K562 (cell line): ENCODE measurements around the gene PDE1C. TPM values are rescaled to one million over a fixed set of nuclear protein-coding genes. Genes with fewer than 3 reads are reported as not detected.

Source experiments
- ATAC-seq: fragments of 200-7000 bp; cut with Tn5 transposase; 3 replicates; pipeline ENCODE4 v1.9.1; 2020; ENCODE audit warnings: moderate library complexity
- BruUV-seq: library from RNA; stranded (reverse); fragments of 400-500 nt; replicated peaks from 2 replicates; lab custom pipeline; 2021; lab: Mats Ljungman, UMichigan
- CTCF ChIA-PET: fragments of 300-600 bp; formaldehyde crosslinking; extraction: SDS; loops from one replicate; lab custom pipeline; 2021; ENCODE audit warnings: low intra/inter-chr PET ratio; lab: Yijun Ruan, JAX
- POLR2A ChIA-PET: fragments of 300-600, 350-650 bp; sonication (Branson Sonifier 250); formaldehyde crosslinking; extraction: SDS; loops from one replicate; lab custom pipeline; 2021; ENCODE audit warnings: antibody characterized with exemption, inconsistent platforms; lab: Yijun Ruan, JAX
- DNase-seq, 4 experiments: peaks; one replicate each; pipeline versions ENCODE4 v3.0.0 to v3.0.0-alpha.2; 2011 to 2018; ENCODE audit warnings: low spot score in 3 of 4, mixed read lengths in 3 of 4; ENCODE audit errors: extremely low read depth in 1 of 4
- FAIRE-seq: peaks from 2 replicates; lab custom pipeline; 2011; peaks lifted over from hg19 to GRCh38; lab: Jason Lieb, UNC
- H2AFZ ChIP-seq: 2 replicates; pipeline ENCODE4 v1.6.0; 2011; ENCODE audit warnings: low read depth, low read length, control low read depth, inconsistent platforms
- H3K27ac ChIP-seq: fragments of 200-600 bp; 3 replicates; pipeline ENCODE4 v1.8.0; 2011; ENCODE audit warnings: low read depth, mild to moderate bottlenecking, control low read depth, inconsistent platforms, low read length, moderate library complexity, mixed read lengths; ENCODE audit errors: extremely low read depth
- H3K27me3 ChIP-seq, 2 experiments: fragments of 300-600 bp in 1 of 2; 2 replicates in 1 of 2; 3 replicates in 1 of 2; pipeline versions ENCODE4 v1.6.0 to v1.8.0; 2011; ENCODE audit warnings: inconsistent platforms in 2 of 2, low read length in 2 of 2, mild to moderate bottlenecking in 1 of 2, mixed read lengths in 1 of 2, moderate library complexity in 1 of 2; ENCODE audit not compliant: control insufficient read depth in 2 of 2, insufficient read depth in 2 of 2
- H3K36me3 ChIP-seq: fragments of 300-600 bp; 3 replicates; pipeline ENCODE4 v1.8.0; 2011; ENCODE audit warnings: mild to moderate bottlenecking, low read length, inconsistent platforms; ENCODE audit not compliant: control insufficient read depth, insufficient read depth
- H3K4me1 ChIP-seq, 2 experiments: fragments of 200-600 bp in 1 of 2; replicated peaks in 1 of 2; 2 replicates in 1 of 2; 3 replicates in 1 of 2; pipeline versions ENCODE4 v1.5.1 to v1.8.0; 2011; ENCODE audit warnings: inconsistent platforms in 2 of 2, low read length in 2 of 2, mild to moderate bottlenecking in 1 of 2, mixed read lengths in 1 of 2, moderate library complexity in 1 of 2; ENCODE audit not compliant: control insufficient read depth in 2 of 2, insufficient read depth in 2 of 2
- H3K4me2 ChIP-seq: 2 replicates; pipeline ENCODE4 v1.6.1; 2011; ENCODE audit warnings: low read length, control low read depth, inconsistent platforms, mixed read lengths; ENCODE audit not compliant: insufficient read depth
- H3K4me3 ChIP-seq: fragments of 200-600 bp; sonication (generic), shearing (Covaris generic); 2 replicates; pipeline ENCODE4 v1.5.1; 2016; ENCODE audit warnings: control low read depth, inconsistent platforms
- H3K79me2 ChIP-seq: fragments of 200-600 bp; 3 replicates; pipeline ENCODE4 v1.8.0; 2011; ENCODE audit warnings: low read length, inconsistent platforms; ENCODE audit not compliant: control insufficient read depth, insufficient read depth
- H3K9ac ChIP-seq, 2 experiments: 2 replicates each; pipeline versions ENCODE4 v1.6.0 to v1.6.1; 2011; ENCODE audit warnings: low read depth in 2 of 2, low read length in 2 of 2, control low read depth in 1 of 2, inconsistent platforms in 1 of 2, mild to moderate bottlenecking in 1 of 2, mixed read lengths in 1 of 2; ENCODE audit not compliant: insufficient read depth in 1 of 2
- H3K9me1 ChIP-seq: one replicate; pipeline ENCODE4 v1.6.0; 2011; ENCODE audit warnings: inconsistent platforms, mild to moderate bottlenecking, low read length, moderate library complexity; ENCODE audit not compliant: control insufficient read depth, insufficient read depth
- H3K9me3 ChIP-seq: replicated peaks from 2 replicates; pipeline ENCODE4 v1.5.1; 2011; ENCODE audit warnings: low read depth, low read length, inconsistent platforms; ENCODE audit not compliant: control insufficient read depth, insufficient read depth
- H4K20me1 ChIP-seq: replicated peaks from 2 replicates; pipeline ENCODE4 v1.6.1; 2011; ENCODE audit warnings: low read length, inconsistent platforms, mixed read lengths; ENCODE audit not compliant: control insufficient read depth, insufficient read depth
- ARHGAP35 ChIP-seq: fragments of 450-650 bp; IDR thresholded peaks from 2 replicates; pipeline ENCODE4 v1.6.1; 2018; ENCODE audit not compliant: partially characterized antibody
- POLR2A ChIP-seq: fragments of 450-650 bp; conservative IDR thresholded peaks from 2 replicates; pipeline ENCODE4 v1.6.1; 2016
- ZFP30 ChIP-seq: fragments of 250-450 bp; sonication (Bioruptor Pico); IDR thresholded peaks from 2 replicates; pipeline ENCODE4 v1.8.0; 2022; ENCODE audit warnings: moderate library complexity, mild to moderate bottlenecking, inconsistent platforms, borderline replicate concordance
- ZFP36 ChIP-seq: fragments of 150-350 bp; IDR thresholded peaks from 2 replicates; pipeline ENCODE4 v1.6.1; 2018; ENCODE audit warnings: low read length, low read depth; ENCODE audit not compliant: partially characterized antibody
- ZNF23 ChIP-seq: fragments of 250-450 bp; sonication (Bioruptor Pico); IDR thresholded peaks from 2 replicates; pipeline ENCODE4 v1.4.0; 2020; ENCODE audit warnings: mild to moderate bottlenecking
- WGBS: fragments of 100-300 bp; shearing (Covaris generic); methylation state at CpG from one replicate; pipeline ENCODE4 v1.1.6; 2016; ENCODE audit warnings: low coverage, mixed read lengths; ENCODE audit not compliant: insufficient coverage; ENCODE audit errors: missing lambda C conversion rate; 5-methylcytosine and 5-hydroxymethylcytosine counted together
- in situ Hi-C: fragments of 300-500 bp; cut with MboI; formaldehyde crosslinking; loops from 4 replicates; pipeline ENCODE4 v1.15.0; 2018; ENCODE audit warnings: inconsistent platforms, mixed read lengths
- intact Hi-C: fragments of 100-400 bp; cut with micrococcal nuclease; formaldehyde crosslinking; loops from 2 replicates; pipeline ENCODE4 v1.14.2; 2022
- polyA plus RNA-seq, 8 experiments: library from polyadenylated mRNA; depleted of rRNA in 4 of 8; stranded (reverse) in 5 of 8; unstranded in 3 of 8; fragments of >200 nt; fragmentation: Nextera tagmentation in 2 of 8; fragmentation: Illumina TruSeq in 1 of 8; extraction: Ambion mirVana in 2 of 8; extraction: Trizol in 1 of 8; gene quantifications; 2 replicates each; pipeline versions ENCODE4 v1.2.1 to v1.2.3, GENCODE V29; 2011 to 2014; ENCODE audit warnings: inconsistent platforms in 1 of 8, missing spikeins in 1 of 8
- total RNA-seq, 7 experiments: library from RNA; depleted of rRNA in 6 of 7; stranded (reverse); fragments of >200 nt in 6 of 7; fragmentation: Illumina TruSeq in 2 of 7; extraction: Trizol in 2 of 7; gene quantifications; 2 replicates each; pipeline versions ENCODE4 v1.2.1 to v1.2.3, GENCODE V29; 2011 to 2021; ENCODE audit warnings: low replicate concordance in 1 of 7
- TF ChIP-seq, protein P1 (sequence below): fragments of 250-450 bp; sonication (Bioruptor Pico); IDR thresholded peaks from 2 replicates; pipeline ENCODE4 v1.5.0; 2021
- TF ChIP-seq, protein P2 (sequence below): fragments of 450-650 bp; formaldehyde crosslinking; IDR thresholded peaks from 2 replicates; pipeline ENCODE4 v1.4.0; 2022; ENCODE audit warnings: mild to moderate bottlenecking, moderate library complexity

Gene PDE1C
- total and polyA plus RNA-seq, 9 of the 15 experiments (the other 6 are each of a cell fraction or from before 2014, with no cell fraction given) = under 0.01 to 0.01 TPM; not detected in 7

DNA sequence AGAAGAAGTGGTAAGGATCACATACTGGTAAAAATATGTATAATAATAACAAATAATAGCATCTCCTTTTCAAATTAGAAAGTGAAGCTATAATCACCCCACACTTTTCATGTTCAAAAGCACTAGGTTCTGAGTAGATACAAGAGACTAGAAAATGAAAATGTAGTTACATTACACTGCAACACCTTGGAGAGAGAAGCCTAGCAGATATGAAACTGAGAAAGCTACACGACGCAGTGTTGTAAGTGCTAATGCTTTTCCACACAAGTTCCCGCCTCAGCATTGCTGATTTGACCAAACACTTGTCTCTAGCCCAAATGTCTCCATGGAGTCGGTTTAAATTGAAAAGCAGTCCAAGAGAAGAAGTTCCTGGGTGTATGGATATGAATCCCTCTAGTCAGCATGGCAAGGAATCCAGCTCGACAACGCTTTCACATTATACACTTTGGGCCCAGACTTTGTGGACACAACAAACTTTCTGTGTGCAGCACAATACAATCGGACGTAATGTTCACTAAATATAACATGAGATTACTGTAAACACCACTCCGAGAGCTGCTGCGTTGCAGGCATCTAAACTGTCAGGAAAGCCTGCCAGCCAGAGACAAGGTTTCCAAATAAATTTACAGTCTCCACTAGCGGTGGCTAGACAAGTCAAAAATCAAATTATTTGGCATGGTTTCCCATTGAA lies 1.7 kb downstream of the PDE1C start:
- POLR2A ChIA-PET = no interaction called here
- Histone ChIP-seq H3K27me3 (peaks cover 0 to 10% of the 10 kb centered on the region in 2 experiments; a peak in 2 of 5 replicates), H3K36me3 (no peaks in the 10 kb centered on the region), H4K20me1 (no peaks in the 10 kb centered on the region), H3K79me2 (no peaks in the 10 kb centered on the region), H3K9me1 (no peaks in the 10 kb centered on the region), H3K4me2 (no peak overlapping the region), H3K4me1 (no peaks in the 10 kb centered on the region; a peak in 1 of 5 replicates), H3K9me3 (no peaks in the 10 kb centered on the region), H3K4me3 (no peak overlapping the region), H3K27ac (no peak overlapping the region), H2AFZ (no peak overlapping the region), H3K9ac (no peak overlapping the region)
- DNase-seq = no peak
- CTCF ChIA-PET = no interaction called here
- ATAC-seq = no peak
- intact Hi-C loops = no loop called here
- no TSS peak for BruUV-seq
- 0% methylated on average over 11 of the region's 11 CpGs for WGBS
- no peak for TF ChIP-seq ZNF23 (CRISPR knock-in tag)
- TF ChIP-seq POLR2A = no peak
- TF ChIP-seq, protein P1, sequence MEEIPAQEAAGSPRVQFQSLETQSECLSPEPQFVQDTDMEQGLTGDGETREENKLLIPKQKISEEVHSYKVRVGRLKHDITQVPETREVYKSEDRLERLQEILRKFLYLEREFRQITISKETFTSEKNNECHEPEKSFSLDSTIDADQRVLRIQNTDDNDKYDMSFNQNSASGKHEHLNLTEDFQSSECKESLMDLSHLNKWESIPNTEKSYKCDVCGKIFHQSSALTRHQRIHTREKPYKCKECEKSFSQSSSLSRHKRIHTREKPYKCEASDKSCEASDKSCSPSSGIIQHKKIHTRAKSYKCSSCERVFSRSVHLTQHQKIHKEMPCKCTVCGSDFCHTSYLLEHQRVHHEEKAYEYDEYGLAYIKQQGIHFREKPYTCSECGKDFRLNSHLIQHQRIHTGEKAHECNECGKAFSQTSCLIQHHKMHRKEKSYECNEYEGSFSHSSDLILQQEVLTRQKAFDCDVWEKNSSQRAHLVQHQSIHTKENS (CRISPR knock-in tag) = no peak
- TF ChIP-seq, protein P2, sequence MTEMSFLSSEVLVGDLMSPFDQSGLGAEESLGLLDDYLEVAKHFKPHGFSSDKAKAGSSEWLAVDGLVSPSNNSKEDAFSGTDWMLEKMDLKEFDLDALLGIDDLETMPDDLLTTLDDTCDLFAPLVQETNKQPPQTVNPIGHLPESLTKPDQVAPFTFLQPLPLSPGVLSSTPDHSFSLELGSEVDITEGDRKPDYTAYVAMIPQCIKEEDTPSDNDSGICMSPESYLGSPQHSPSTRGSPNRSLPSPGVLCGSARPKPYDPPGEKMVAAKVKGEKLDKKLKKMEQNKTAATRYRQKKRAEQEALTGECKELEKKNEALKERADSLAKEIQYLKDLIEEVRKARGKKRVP (CRISPR knock-in tag) = no peak
- no peak for TF ChIP-seq ZFP30 (CRISPR knock-in tag)
- no peak for TF ChIP-seq ZFP36
- no peak for TF ChIP-seq ARHGAP35
- TF ChIP-seq, all 486 proteins: peak for 0
- in situ Hi-C loops = no loop called here
- FAIRE-seq = no peak
